ENCODE results near the gene DHX34.

DHX34 gene

GRCh38 chr19:47373246-47374240, 24.4 kb downstream of the DHX34 start:
- no peaks in the 10 kb centered on the region for H3K4me1 ChIP-seq (ENCODE audit: control insufficient read depth, insufficient read depth, low read length)
- no peak overlapping the region for H3K4me3 ChIP-seq (ENCODE audit: low read depth, low read length)
- H3K36me3 ChIP-seq (ENCODE audit: control insufficient read depth in 2 of 2, insufficient read depth in 1 of 2, low read length in 2 of 2) = peaks cover 25 to 95% of the 10 kb centered on the region in 2 experiments; a peak in 2 of 3 replicates
- POLR2A ChIA-PET = interaction anchor here (0.5 kb wide), 1 partner anchor 100 kb away, joined by 3 read pairs; no protein-coding TSS in a partner anchor
- H3K9me3 ChIP-seq (ENCODE audit: control insufficient read depth, insufficient read depth, low read depth, low read length) = no peaks in the 10 kb centered on the region
- no peak overlapping the region for H3K27ac ChIP-seq (ENCODE audit: extremely low read depth, low read depth, low read length)
- CTCF ChIA-PET = interaction anchor here (0.7 to 3.1 kb wide), 2 partner anchors 10 to 25 kb away, joined by 5 to 13 read pairs; partner anchors contain the start of gene DHX34
- no peak for TF ChIP-seq ZEB2 (tag by site-specific recombination; IDR thresholded peaks at IDR 0.05)
- no peak for TF ChIP-seq MEIS1 (CRISPR knock-in tag; IDR thresholded peaks at IDR 0.05; ENCODE audit: borderline replicate concordance)
- no peak for TF ChIP-seq REPIN1 (tag by site-specific recombination; IDR thresholded peaks at IDR 0.05; ENCODE audit: low read depth)
- no peak for TF ChIP-seq TCF7L2 (IDR thresholded peaks at IDR 0.05; ENCODE audit: borderline replicate concordance, low read depth, low read length)
- no peak for TF ChIP-seq ZNF843 (tag by site-specific recombination; IDR thresholded peaks at IDR 0.05)
- TF ChIP-seq ZNF664 (tag by site-specific recombination; IDR thresholded peaks at IDR 0.05) = no peak
- no peak for TF ChIP-seq ZNF704 (tag by site-specific recombination; IDR thresholded peaks at IDR 0.05)
- no peak for TF ChIP-seq GLI4 (tag by site-specific recombination; IDR thresholded peaks at IDR 0.05)
- no peak for TF ChIP-seq ZNF76 (tag by site-specific recombination; IDR thresholded peaks at IDR 0.05; ENCODE audit: borderline replicate concordance, low read depth)

GRCh38 chr19:47374876-47375693, 26.0 kb downstream of the DHX34 start:
- ChIA-PET POLR2A (interaction anchor here (0.7 kb wide), 1 partner anchor 27 kb away, joined by 3 read pairs; no protein-coding TSS in a partner anchor), CTCF (interaction anchor here (0.6 to 3.1 kb wide), 3 partner anchors 16 to 100 kb away, joined by 4 to 13 read pairs (median 9); partner anchors contain the start of gene DHX34)
- no peak overlapping the region for H3K27ac ChIP-seq (ENCODE audit: extremely low read depth, low read depth, low read length)
- no peaks in the 10 kb centered on the region for H3K9me3 ChIP-seq (ENCODE audit: control insufficient read depth, insufficient read depth, low read depth, low read length)
- no peaks in the 10 kb centered on the region for H3K4me1 ChIP-seq (ENCODE audit: control insufficient read depth, insufficient read depth, low read length)
- H3K4me3 ChIP-seq (ENCODE audit: low read depth, low read length) = no peak overlapping the region
- H3K36me3 ChIP-seq (ENCODE audit: control insufficient read depth in 2 of 2, insufficient read depth in 1 of 2, low read length in 2 of 2) = peaks cover 20 to 90% of the 10 kb centered on the region in 2 experiments; a peak in 2 of 3 replicates
- TF ChIP-seq SCRT2 (tag by site-specific recombination; IDR thresholded peaks at IDR 0.05) (no peak), TCF7L2 (IDR thresholded peaks at IDR 0.05; ENCODE audit: borderline replicate concordance, low read depth, low read length) (no peak), ZNF280D (tag by site-specific recombination; IDR thresholded peaks at IDR 0.05) (no peak), ZNF558 (tag by site-specific recombination; IDR thresholded peaks at IDR 0.05) (no peak), ZNF398 (tag by site-specific recombination; IDR thresholded peaks at IDR 0.05) (no peak), ZNF311 (tag by site-specific recombination; IDR thresholded peaks at IDR 0.05; ENCODE audit: borderline replicate concordance) (no peak), ZNF423 (tag by site-specific recombination; IDR thresholded peaks at IDR 0.05) (no peak), ZIC2 (tag by site-specific recombination; IDR thresholded peaks at IDR 0.05) (no peak), OSR2 (tag by site-specific recombination; IDR thresholded peaks at IDR 0.05) (no peak), ZNF18 (tag by site-specific recombination; IDR thresholded peaks at IDR 0.05) (no peak), ZNF473 (tag by site-specific recombination; IDR thresholded peaks at IDR 0.05) (no peak), ZNF623 (tag by site-specific recombination; IDR thresholded peaks at IDR 0.05) (no peak)
